Activated CD8-positive, alpha-beta T cell treated with anti-CD3 and anti-CD28 coated beads for 36 hours (primary cell): ENCODE measurements around the gene STXBP6. TPM values are rescaled to one million over a fixed set of nuclear protein-coding genes. Genes with fewer than 3 reads are reported as not detected.

Experiments used
- ATAC-seq: fragments of 200-7000 bp; cut with Tn5 transposase; one replicate; pipeline ENCODE4 v1.10.0; 2021; ENCODE audit warnings: mild to moderate bottlenecking, moderate library complexity
- CTCF ChIA-PET: fragments of 350-600 bp; sonication (Branson Sonifier 250); formaldehyde crosslinking; loops from one replicate; lab custom pipeline; 2021; ENCODE audit warnings: antibody characterized with exemption; lab: Charles Lee
- POLR2A ChIA-PET: fragments of 350-600 bp; sonication (Branson Sonifier 250); formaldehyde crosslinking; loops from one replicate; lab custom pipeline; 2021; ENCODE audit warnings: antibody characterized with exemption; lab: Charles Lee
- DNase-seq: peaks from one replicate; pipeline ENCODE4 v3.0.0-alpha.2; 2020
- H3K27ac Mint-ChIP-seq: one replicate; pipeline ENCODE4 v1.8.0; 2021; ENCODE audit warnings: mild to moderate bottlenecking, mixed read lengths
- H3K27me3 Mint-ChIP-seq: one replicate; pipeline ENCODE4 v1.8.0; 2021; ENCODE audit warnings: mixed read lengths
- H3K36me3 Mint-ChIP-seq: one replicate; pipeline ENCODE4 v1.8.0; 2021; ENCODE audit warnings: low read depth, mixed read lengths
- H3K4me1 Mint-ChIP-seq: one replicate; pipeline ENCODE4 v1.8.0; 2021; ENCODE audit warnings: low read depth, mixed read lengths
- H3K4me3 Mint-ChIP-seq: one replicate; pipeline ENCODE4 v1.8.0; 2021; ENCODE audit warnings: mild to moderate bottlenecking, moderate library complexity, mixed read lengths
- H3K9me3 Mint-ChIP-seq: one replicate; pipeline ENCODE4 v1.8.0; 2021; ENCODE audit warnings: mixed read lengths
- intact Hi-C: fragments of 100-400 bp; cut with micrococcal nuclease; formaldehyde crosslinking; loops from one replicate; pipeline ENCODE4 v1.10.0; 2022
- total RNA-seq, 2 experiments: library from RNA; stranded (reverse); gene quantifications; one replicate each; pipeline ENCODE4 v1.2.3, GENCODE V29; 2021
- TF ChIP-seq, protein P1 (sequence below): fragments of 200-600 bp; IDR thresholded peaks from one replicate; pipeline ENCODE4 v1.8.0; 2022; ENCODE audit warnings: antibody characterized with exemption, mild to moderate bottlenecking

STXBP6 gene
- total RNA-seq, 2 experiments from 2014 or later = not detected

DNA sequence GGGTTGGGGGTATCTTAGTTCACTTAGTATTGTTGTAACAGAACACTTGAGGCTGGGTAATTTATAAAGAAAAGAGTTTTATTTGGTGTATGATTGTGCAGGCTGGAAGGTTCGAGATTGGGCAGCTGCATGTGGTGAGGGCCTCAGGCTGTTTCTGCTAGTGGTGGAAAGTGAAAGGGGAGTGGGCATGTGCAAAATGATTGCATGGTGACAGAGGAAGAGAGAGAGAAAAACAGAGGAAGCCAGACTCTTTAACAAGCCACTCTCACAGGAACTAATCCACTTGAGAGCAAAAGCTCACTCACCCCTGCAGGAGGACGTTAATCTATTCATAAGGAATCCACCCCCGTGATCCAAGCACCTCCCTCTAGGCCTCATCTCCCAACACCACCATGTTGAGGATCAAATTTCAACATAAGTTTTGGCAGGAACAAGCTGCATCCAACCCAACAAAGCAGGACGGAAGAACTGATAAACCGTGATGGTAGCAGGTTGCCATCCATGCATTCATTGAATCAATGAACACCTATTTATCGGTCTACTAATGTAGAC, 251.0 kb downstream of the STXBP6 start:
- no peaks in the 10 kb centered on the region for H3K36me3 Mint-ChIP-seq
- TF ChIP-seq, protein P1, sequence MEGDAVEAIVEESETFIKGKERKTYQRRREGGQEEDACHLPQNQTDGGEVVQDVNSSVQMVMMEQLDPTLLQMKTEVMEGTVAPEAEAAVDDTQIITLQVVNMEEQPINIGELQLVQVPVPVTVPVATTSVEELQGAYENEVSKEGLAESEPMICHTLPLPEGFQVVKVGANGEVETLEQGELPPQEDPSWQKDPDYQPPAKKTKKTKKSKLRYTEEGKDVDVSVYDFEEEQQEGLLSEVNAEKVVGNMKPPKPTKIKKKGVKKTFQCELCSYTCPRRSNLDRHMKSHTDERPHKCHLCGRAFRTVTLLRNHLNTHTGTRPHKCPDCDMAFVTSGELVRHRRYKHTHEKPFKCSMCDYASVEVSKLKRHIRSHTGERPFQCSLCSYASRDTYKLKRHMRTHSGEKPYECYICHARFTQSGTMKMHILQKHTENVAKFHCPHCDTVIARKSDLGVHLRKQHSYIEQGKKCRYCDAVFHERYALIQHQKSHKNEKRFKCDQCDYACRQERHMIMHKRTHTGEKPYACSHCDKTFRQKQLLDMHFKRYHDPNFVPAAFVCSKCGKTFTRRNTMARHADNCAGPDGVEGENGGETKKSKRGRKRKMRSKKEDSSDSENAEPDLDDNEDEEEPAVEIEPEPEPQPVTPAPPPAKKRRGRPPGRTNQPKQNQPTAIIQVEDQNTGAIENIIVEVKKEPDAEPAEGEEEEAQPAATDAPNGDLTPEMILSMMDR = no peak
- H3K4me1 Mint-ChIP-seq = peaks cover 5% of the 10 kb centered on the region
- ChIA-PET CTCF (no interaction called here), POLR2A (interaction anchor here (0.5 kb wide), 1 partner anchor 12 kb away, joined by 3 read pairs; no protein-coding TSS in a partner anchor)
- H3K4me3 Mint-ChIP-seq = no peak overlapping the region
- H3K9me3 Mint-ChIP-seq = no peaks in the 10 kb centered on the region
- intact Hi-C loops = no loop called here
- DNase-seq = no peak
- H3K27me3 Mint-ChIP-seq = peaks cover 7% of the 10 kb centered on the region
- no peak overlapping the region for H3K27ac Mint-ChIP-seq
- ATAC-seq = no peak

DNA sequence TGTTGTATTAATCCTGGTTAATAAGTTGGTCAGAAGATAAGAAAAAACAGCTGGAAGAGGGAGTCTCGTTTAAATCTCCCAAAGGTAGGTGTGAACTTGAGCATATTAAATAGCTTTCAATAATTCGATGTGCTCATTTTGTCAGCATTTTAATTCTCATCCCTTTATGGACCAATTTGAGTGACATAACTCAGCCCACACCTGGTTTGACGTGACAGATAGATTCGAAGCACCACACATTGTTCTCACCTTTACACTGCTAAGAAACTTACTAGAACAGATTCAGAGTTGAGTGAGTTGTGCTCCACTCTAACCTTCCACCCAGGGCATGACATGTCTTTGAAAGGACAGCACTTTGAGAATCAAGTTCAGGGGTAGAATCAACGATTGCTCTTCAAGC, 254.5 kb downstream of the STXBP6 start:
- Mint-ChIP-seq H3K9me3 (no peaks in the 10 kb centered on the region), H3K36me3 (no peaks in the 10 kb centered on the region), H3K27ac (no peak overlapping the region), H3K27me3 (peaks cover 15% of the 10 kb centered on the region), H3K4me1 (peaks cover 5% of the 10 kb centered on the region), H3K4me3 (no peak overlapping the region)
- intact Hi-C loops = no loop called here
- no peak for ATAC-seq
- no peak for DNase-seq
- TF ChIP-seq, protein P1 = no peak
- ChIA-PET CTCF (no interaction called here), POLR2A (no interaction called here)

DNA sequence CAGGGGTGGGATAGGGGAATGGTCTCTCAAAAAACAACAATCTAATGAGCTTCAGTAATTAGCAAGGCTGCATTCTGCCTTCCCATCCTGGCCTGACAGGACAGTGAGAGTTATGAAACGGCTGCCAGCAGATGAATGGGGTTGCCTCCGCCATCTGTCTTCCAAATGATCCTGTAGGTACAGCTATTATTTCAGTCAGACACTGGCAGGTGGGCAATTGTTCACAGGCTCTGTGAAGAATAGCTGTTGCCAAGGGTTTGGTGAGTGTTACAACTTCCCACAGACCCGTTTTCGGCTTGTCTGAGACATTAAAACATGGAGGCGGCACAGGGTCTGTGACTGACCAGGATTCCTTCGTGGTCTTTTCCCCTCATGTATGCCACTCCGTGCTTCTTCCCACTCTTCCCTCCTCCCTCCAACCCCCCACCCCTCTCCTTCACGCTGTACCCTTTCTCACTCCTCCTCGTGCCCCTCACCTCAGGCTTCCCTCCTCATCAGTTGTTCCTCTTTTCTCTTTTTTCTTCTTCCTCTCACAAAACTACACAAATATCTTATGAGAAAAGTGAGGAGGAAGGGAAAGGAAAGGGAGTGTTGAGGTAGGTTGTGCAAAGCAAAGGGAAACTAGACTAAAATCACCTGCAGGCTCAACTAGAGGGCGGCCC, 255.2 kb downstream of the STXBP6 start:
- intact Hi-C loops = no loop called here
- Mint-ChIP-seq H3K27me3 (peaks cover 14% of the 10 kb centered on the region), H3K4me1 (peaks cover 5% of the 10 kb centered on the region), H3K4me3 (no peak overlapping the region), H3K36me3 (no peaks in the 10 kb centered on the region), H3K27ac (no peak overlapping the region), H3K9me3 (no peaks in the 10 kb centered on the region)
- no peak for ATAC-seq
- POLR2A ChIA-PET = no interaction called here
- DNase-seq = no peak
- TF ChIP-seq, protein P1 = no peak
- CTCF ChIA-PET = no interaction called here

DNA sequence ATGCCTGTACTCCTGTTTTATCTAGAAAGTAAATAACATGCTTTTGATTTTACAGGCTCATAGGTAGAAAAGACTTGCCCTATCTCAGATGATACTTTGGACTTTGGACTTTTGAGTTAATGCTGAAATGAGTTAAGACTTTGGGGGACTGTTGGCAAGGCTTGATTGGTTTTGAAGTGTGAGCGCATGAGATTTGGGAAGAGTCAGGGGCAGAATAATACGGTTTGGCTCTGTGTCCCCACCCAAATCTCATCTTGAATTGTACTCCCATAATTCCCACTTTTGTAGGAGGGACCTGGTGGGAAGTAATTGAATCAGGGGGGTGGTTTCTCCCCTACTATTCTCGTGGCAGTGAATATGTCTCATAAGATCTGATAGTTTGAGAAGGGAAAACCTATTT, 259.8 kb downstream of the STXBP6 start:
- no peak overlapping the region for H3K27ac Mint-ChIP-seq
- no peaks in the 10 kb centered on the region for H3K9me3 Mint-ChIP-seq
- H3K4me1 Mint-ChIP-seq = no peaks in the 10 kb centered on the region
- no peak overlapping the region for H3K4me3 Mint-ChIP-seq
- no peaks in the 10 kb centered on the region for H3K36me3 Mint-ChIP-seq
- DNase-seq (no peak), ATAC-seq (no peak)
- TF ChIP-seq, protein P1 = no peak
- intact Hi-C loops = no loop called here
- ChIA-PET CTCF (no interaction called here), POLR2A (no interaction called here)
- H3K27me3 Mint-ChIP-seq = peaks cover 16% of the 10 kb centered on the region

DNA sequence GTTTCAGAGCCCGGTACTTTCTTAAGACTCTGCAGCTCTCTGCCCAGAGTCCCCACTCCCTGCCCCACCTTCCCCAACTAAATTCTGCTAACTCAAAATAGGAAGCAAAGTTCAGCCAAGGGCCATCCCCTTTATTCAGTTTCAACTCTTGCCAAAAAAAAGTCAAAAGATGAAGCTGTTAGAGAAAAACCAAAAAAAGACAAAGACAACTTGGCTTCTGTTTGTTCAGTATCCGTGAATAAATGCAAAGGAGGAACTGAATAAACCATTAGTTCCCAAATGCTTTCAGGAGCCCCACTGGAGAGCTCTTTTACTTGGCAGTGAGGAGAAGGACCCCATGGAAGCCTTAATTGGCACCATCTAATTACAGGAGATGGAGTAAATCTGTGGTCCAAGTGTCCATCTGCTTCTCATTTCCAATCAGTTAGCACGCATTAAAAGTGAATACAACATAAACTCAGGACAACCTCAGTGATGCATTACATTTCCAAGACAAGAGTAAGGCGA, 260.5 kb downstream of the STXBP6 start:
- POLR2A ChIA-PET = interaction anchor here (0.6 kb wide), 1 partner anchor 1871 kb away, joined by 3 read pairs; no protein-coding TSS in a partner anchor
- Mint-ChIP-seq H3K36me3 (no peaks in the 10 kb centered on the region), H3K4me3 (no peak overlapping the region), H3K9me3 (no peaks in the 10 kb centered on the region), H3K27me3 (peaks cover 13% of the 10 kb centered on the region), H3K4me1 (no peaks in the 10 kb centered on the region), H3K27ac (no peak overlapping the region)
- intact Hi-C loops = no loop called here
- DNase-seq (no peak), ATAC-seq (no peak)
- CTCF ChIA-PET = interaction anchor here (0.6 to 3.1 kb wide), 2 partner anchors 16 to 828 kb away, joined by 3 to 16 read pairs; no protein-coding TSS in a partner anchor
- TF ChIP-seq, protein P1 = no peak
